GM15510 (cell line): ENCODE data around the gene FOXP1.

ENCODE experiments used
- POLR2A ChIP-seq: IDR thresholded peaks from 3 replicates; pipeline ENCODE4 v1.6.1; 2011; ENCODE audit warnings: borderline replicate concordance; ENCODE audit not compliant: insufficient read length; ENCODE audit errors: extremely low read depth

The FOXP1 gene

GRCh38 chr3:71051893-71052687 is 531.4 kb downstream of the FOXP1 start:
- no peak for TF ChIP-seq POLR2A

- no peak for TF ChIP-seq POLR2A
These were observed 532.3 kb downstream of the FOXP1 start for GRCh38 chr3:71051259-71051595.

GRCh38 chr3:71050538-71051258 is 532.8 kb downstream of the FOXP1 start:
- TF ChIP-seq POLR2A, result no peak

- no peak for TF ChIP-seq POLR2A
These were observed 533.4 kb downstream of the FOXP1 start for GRCh38 chr3:71050166-71050537.

GRCh38 chr3:71048948-71049347 is 534.6 kb downstream of the FOXP1 start:
- TF ChIP-seq POLR2A, result no peak

- TF ChIP-seq POLR2A, result no peak
These were observed 535.7 kb downstream of the FOXP1 start for GRCh38 chr3:71047616-71048531.

- no peak for TF ChIP-seq POLR2A
These were observed 536.7 kb downstream of the FOXP1 start for GRCh38 chr3:71046791-71047190.

- TF ChIP-seq POLR2A, result no peak
These were observed 537.6 kb downstream of the FOXP1 start for GRCh38 chr3:71045917-71046282.

- TF ChIP-seq POLR2A, result no peak
These were observed 538.2 kb downstream of the FOXP1 start for GRCh38 chr3:71045212-71045916.

- no peak for TF ChIP-seq POLR2A
These were observed 540.8 kb downstream of the FOXP1 start for GRCh38 chr3:71042759-71043158.

- no peak for TF ChIP-seq POLR2A
These were observed 542.2 kb downstream of the FOXP1 start for GRCh38 chr3:71041371-71041770.

- no peak for TF ChIP-seq POLR2A
These were observed 544.2 kb downstream of the FOXP1 start for GRCh38 chr3:71039332-71039731.

GRCh38 chr3:71037775-71038174 is 545.8 kb downstream of the FOXP1 start:
- no peak for TF ChIP-seq POLR2A

GRCh38 chr3:71035886-71036285 is 547.6 kb downstream of the FOXP1 start:
- TF ChIP-seq POLR2A, result no peak
